Left colon (tissue), 2 donors: ENCODE data around the gene LMBR1. TPM values are rescaled to one million over a fixed set of nuclear protein-coding genes. Genes with fewer than 3 reads are reported as not detected.

ENCODE experiments used
- ATAC-seq: fragments of 200-7000 bp; cut with Tn5 transposase; one replicate; pipeline ENCODE4 v1.9.1; 2020; ENCODE audit warnings: mild to moderate bottlenecking, moderate library complexity
- DNase-seq, 2 donors: peaks; one replicate each; pipeline ENCODE4 v3.0.0-alpha.2; 2020
- intact Hi-C, 2 donors: fragments of 100-400 bp; cut with DNase I in 1 of 2; cut with micrococcal nuclease in 1 of 2; formaldehyde crosslinking; loops; one replicate each; pipeline versions ENCODE4 v1.11.2 to v1.14.0; 2022; cut with DNase I, micrococcal nuclease
- total RNA-seq, 2 donors: library from RNA; stranded (reverse); fragmentation: NEBNext Ultra II Directional; extraction: Animal tissue kit (Norgen Biotek cat#: 25700); gene quantifications; one replicate each; pipeline ENCODE4 v1.2.1, GENCODE V29; 2021
- donor health status: DM: no; HTN: no; CAD: no.
- donor health status: DM: yes; HTN: yes; CAD: no.

The LMBR1 gene
- total RNA-seq, 2 donors from 2014 or later, result 48.9 to 49.9 TPM

DNA sequence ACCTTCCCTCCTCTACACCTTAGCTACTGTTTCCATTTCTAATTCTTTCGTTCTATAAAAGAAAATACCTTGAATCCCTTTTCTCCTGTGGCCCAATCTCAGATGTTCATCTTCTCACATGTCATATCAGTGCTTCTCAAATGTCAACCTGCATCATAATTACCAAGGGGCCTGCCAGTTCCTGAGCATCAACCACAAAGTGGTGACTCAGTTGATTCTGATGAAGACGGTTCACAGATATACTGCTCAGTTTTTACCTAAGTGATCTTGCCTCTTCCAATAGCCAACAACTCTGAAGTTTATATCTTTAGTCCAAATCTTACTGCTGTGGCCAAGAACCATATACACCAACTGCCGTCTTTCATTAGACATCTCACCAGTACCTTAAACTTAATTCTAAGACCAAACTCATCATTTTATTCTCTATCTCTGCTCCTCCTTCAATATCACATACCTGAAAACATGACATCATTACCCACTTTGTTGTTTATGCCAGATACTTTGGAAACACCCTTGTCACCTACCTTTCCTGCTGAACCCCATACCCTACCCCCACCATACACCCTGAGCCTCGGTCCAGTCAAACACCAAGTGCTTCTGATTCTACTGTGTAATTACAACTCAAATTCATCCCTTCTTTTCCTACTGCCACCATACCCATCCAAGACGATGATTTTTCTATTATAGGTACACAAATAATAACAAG lies 115.5 kb downstream of the LMBR1 start:
- no peak for DNase-seq
- intact Hi-C loops, result no loop called here
- no peak for ATAC-seq

DNA sequence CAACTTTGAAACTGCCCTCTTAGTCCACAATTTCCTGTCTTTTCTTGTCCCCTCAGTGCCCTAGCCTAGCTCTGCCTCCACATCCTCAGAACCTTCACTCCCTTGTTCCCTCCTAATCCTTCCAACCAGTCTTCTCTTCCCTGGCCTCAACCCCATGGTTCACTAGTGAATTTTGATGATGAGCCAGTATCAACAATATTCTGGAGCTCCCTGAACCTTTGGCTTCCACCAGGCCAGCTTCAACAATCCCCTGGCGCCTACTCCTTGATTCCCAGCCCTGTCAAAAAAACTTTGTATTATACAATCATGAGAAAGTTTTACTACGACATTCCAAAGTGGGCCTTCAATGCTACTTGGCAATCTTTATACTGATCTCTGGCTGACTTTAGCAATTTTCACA lies 116.5 kb downstream of the LMBR1 start:
- intact Hi-C loops, result no loop called here
- DNase-seq (no peak), ATAC-seq (no peak)

DNA sequence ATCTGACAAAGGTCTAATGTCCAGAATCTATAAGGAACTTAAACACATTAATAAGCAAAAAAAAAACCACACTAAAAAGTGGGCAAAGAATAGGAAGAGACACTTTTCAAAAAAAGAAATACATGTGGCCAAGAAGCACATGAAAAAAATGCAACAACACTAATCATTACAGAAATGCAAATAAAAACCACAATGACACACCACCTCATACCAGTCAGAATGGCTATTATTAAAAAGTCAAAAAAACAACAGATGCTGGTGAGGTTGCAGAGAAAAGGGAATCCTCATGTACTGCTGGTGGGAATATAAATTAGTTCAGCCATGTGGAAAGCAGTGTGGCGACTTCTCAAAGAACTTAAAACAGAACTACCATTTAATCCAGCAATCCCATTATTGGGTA lies 119.0 kb downstream of the LMBR1 start:
- intact Hi-C loops, result no loop called here
- no peak for ATAC-seq
- no peak for DNase-seq

DNA sequence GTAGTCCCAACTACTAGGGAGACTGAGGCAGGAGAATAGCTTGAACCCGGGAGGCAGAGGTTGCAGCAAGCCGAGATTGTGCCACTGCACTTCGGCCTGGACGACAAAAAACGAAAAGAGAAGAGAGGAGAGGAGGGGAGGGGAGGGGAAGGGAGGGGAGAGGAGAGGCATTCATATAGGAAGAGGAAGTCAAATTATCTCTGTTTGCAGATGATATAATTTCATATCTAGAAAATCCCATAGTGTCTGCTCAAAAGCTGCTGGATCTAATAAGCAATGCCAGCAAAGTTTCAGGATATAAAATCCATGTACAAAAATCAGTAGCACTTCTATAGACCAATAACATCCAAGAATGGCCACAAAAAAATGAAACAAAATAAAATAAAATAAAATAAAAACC lies 120.3 kb downstream of the LMBR1 start:
- ATAC-seq (no peak), DNase-seq (no peak)
- intact Hi-C loops, result no loop called here

DNA sequence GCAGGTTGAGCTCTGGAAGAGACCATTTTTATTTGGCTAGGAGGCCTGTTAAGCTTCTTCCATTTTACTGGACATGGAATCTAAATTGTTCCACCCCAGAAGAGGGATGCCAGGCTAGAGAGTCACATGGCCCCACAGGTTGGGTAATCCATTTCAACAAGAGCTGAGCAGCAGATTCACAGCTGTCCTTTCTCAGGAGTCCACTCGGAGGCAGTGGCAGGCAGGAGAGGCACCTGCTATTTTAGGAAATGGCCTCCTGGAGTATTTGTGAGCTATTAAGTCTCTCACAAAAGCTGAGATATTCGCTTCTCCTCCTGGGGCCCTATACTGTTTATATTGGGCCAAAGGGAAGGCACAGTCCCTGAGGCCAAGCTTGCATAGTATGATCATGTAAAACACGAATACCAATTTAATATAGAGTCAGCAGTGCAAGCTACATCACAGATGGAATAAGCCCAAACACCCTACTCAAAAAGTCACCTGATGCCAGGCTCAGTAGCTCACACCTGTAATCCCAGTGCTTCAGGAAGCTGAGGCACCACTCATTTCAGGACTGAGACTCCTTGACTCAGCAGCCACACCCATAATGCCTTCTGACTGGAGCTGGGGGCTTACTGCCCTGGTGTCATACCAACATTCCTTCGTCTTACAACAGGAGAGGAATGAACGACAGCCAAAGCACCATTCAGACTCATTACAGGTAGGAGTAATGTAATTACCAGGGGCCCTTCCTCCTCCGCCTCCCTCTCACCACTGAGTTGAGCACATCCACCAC lies 124.1 kb downstream of the LMBR1 start:
- no peak for ATAC-seq
- intact Hi-C loops, result no loop called here
- no peak for DNase-seq

DNA sequence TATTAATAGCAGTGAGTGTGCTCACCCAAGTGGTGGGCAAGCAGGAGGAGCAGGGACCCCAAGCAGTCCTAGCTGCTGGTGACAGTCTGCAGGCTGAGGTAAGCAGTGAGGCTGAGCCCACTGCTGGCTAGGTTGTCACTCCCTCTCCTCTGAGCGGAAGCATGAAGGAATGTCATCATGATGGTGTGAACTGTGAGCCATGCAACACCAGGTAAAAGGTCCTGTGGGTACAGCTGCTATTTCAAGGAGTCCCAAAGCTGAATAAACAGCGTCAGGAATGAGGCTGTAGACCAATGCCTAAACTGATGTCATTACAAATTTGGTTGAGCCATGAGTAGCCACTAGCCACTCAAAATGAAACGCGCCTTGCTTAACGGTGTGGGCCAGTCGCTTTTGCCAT lies 126.3 kb downstream of the LMBR1 start:
- DNase-seq, result no peak
- ATAC-seq, result no peak
- intact Hi-C loops, result no loop called here

DNA sequence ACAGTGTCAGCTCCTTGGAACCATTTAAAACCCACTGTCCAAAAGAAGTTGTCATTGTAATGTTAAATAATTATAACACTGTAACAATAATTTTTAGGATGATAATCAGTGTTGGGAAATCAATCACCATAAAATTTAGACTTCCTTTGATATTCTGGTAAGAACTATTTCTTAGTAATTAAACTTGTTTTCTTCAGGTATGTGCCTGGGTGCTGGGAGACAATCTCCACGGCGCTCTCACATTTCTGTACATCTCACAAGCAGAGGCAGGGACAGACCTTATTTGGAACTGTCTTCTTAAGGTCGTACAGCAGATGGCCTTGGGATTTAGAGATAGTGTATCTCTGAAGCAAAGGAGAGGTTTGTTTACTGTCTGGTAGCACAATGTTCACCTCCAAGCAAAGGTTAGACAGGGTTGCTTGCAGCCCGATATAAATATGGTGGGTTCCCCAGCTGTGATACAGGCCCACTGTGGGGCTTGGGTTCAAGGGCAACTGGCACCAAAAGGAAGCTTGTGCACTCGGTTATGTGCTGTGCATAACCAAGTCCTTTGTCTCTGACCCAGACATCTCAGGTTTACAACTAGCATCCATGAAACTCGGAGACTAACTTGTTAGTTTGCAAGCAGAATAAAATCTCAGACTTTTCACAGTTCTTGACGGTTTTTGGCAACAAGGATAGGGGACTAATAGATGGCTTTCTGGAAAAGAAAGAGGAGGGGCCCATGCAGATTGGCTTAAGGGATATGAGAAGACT lies 126.9 kb downstream of the LMBR1 start:
- ATAC-seq (no peak), DNase-seq (no peak)
- intact Hi-C loops, result no loop called here

DNA sequence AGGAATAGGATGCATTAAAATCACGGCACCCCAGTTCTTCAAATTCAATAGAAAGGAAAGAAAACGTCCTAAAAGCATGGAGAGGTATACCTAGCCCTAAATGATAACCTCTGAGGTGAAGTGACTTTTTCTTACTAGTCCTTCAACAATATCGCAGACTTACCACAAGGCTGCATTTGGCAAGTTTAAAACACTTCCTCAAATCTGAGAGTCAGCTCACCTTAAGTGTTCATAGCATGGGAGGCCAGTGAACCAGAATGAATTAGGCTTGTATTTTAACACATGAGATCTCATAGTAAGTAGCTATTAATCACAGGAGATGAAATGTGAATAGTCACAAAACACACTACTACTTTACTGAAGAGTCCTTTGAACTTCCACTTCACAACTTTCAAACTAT lies 128.2 kb downstream of the LMBR1 start:
- DNase-seq (no peak), ATAC-seq (no peak)
- intact Hi-C loops, result loop anchor here in 1 of 2 donors (5.0 kb wide), 1 partner anchor 967 kb away; no protein-coding TSS in a partner anchor

DNA sequence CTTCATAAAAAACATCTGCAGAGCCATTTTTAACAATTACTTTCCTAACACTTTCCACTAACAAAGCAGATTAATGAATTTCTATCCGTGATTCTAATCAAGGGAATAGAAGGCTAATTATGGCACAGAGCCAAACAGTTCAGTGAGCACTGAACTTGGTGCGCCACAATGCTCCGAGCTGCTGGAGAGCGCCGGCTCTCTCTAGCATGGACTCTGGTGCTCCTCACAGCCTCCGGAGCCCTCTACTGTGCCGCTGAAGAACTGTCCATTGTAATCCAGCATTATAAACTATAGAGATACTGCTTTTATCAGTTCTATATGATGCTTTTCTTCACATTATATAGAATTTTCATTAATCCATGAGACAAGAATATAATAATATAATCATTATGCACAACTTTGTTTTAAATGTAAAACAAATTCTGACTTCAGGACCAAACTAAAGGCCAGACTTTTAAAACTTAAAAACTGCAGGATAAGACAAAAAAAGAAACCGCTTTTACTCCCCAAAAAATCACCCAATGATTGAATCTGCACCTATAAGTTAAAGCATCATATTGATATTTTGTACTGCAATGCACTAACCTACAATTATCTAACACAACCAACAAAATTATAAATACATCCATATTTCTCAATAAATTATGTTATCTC lies 128.8 kb downstream of the LMBR1 start:
- DNase-seq (peak; percentile 70 to 76), ATAC-seq (peak; percentile 100)
- intact Hi-C loops, result loop anchor here in 1 of 2 donors (5.0 kb wide), 1 partner anchor 967 kb away; no protein-coding TSS in a partner anchor

DNA sequence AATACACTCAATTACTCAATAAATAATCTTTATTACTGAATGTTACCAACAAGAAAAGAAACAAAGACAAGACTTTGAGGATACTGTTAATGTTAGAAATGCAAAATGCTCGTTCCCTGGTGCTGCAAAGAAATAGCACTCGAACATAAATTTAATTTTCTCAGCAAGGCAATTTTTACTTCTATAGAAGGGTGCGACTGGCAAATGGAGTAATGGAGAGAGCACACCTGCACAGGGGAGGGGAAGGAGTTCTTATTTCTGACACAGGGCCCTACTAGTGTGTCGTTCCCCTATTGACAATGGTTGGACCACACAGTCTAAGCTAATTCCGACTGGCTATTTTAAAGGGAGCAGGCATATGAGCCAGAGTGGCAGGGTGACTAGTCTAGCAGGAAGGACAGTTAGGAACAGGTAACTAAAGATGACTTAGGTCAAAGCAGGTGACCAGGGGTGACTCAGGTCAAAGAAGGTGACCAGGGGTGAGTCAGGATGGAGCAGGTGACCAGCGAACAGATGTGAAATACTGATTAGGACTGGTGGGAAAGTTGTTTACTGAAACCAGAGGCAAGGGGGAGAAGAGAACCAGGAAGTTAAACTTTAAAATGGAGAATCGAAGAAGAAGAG lies 133.3 kb downstream of the LMBR1 start:
- intact Hi-C loops, result loop anchor here in 1 of 2 donors (5.0 kb wide), 1 partner anchor 962 kb away; no protein-coding TSS in a partner anchor
- no peak for DNase-seq
- no peak for ATAC-seq

DNA sequence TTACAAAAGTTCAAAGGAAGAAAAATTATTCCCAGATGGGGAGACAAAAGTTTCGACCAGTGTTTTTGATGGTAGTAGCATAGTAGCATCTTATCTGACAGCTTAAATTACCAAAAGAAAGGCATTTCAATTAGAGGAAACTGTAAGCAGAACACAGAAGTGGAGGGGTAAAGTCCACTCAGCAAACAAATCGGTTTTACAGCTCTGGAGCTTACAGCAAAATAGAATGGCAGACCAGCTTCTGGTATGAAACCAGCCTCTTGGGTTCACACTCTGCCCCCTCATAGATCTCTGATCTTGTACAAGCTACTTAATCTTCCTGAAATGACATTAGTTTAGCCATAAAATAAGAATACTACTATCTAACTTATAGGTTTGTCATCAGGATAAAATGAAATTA lies 133.8 kb downstream of the LMBR1 start:
- intact Hi-C loops, result no loop called here
- ATAC-seq, result peak; percentile 52
- no peak for DNase-seq

DNA sequence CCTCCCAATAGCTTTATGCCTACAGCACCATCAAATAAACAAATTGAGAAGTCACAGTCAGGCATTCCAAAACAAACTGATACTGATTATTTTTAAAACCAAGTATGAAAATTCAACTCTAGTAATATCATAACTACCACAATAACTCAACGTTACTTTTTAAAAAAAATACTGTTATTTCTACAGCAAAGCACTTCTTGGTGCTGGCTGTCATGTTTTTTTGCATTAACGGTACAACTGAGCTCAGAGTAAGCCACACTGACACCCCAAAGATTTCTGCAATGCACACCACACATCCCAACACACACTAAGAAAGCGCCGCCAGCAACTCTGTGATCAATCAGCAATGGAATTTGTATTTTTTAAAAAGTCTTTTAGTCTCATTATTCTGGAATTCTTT lies 138.8 kb downstream of the LMBR1 start:
- no peak for ATAC-seq
- no peak for DNase-seq
- intact Hi-C loops, result no loop called here

DNA sequence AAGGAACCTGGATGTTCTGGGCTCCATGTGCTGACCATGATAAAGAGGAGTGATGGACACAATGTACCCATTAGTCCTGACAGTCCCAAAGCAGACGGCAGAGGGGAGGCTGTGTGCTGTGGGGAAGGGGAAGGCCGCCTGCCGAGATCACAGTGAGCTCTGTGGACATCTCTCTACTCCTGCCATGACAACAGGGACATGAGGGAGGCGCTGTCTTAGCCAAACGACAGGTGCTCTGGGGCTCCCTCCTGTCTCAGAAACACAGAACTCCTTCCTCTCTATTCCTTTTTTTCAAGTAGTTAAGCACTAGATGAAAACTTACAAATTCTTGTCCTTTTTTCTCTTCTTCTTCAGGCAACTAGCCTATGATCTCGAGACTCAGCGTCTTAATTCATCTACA lies 139.4 kb downstream of the LMBR1 start:
- intact Hi-C loops, result no loop called here
- no peak for ATAC-seq
- no peak for DNase-seq

DNA sequence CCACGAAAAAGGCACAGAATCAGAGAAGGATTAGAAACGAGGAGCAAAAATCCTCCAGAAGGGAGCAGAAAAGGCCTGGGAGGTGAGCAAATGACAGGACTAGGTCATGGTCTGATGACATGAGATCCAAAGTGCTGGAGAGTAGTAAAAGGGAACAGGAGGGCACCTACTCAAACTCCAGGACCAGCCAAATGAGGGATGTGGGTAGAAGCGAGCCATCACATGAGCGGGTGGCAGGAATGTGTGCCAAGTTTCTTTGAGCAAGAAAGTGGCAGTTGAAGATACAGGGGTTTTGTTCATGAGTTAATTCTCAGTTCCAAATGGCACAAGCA lies 139.8 kb downstream of the LMBR1 start:
- intact Hi-C loops, result no loop called here
- ATAC-seq, result no peak
- no peak for DNase-seq

DNA sequence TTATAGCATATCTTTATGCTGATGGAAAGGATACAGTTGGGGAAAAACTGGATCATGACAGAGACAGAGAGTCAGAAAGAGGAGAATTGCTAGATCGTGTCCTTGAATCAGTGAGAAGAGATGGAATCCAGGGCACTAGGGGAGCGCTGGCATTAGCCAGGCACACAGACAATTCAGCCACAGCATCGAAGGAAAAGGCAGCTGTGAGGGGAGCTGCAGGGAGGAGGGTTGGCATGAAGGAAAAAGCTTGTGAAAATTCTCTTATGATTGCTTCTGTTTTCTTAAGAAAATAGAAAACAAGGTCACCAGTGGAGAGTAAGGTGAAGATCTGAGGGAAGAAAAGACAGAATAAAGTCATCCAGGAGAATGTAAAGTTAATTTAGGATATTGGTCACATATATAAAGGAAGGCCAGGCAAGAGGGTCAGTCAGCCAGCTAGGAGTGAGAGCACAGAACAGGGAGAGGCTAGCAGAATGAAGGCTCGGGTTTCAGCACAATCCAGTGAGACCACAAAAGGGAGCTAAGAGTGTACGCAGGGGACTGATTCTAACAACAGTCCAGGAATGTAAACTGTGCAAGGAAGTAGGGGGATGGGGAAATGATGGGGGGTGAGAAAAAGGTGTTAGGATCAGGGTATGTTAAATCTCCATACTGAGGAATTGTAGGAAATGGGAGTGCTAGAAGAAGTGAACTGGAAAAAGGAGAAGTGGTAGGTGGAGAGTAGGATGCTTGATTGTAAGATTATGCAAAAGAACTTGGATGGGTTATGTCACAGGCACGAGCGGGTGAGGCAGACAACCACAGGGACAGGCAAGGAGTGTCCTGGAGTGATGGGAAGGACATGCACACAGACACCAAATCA lies 140.4 kb downstream of the LMBR1 start:
- no peak for DNase-seq
- intact Hi-C loops, result no loop called here

DNA sequence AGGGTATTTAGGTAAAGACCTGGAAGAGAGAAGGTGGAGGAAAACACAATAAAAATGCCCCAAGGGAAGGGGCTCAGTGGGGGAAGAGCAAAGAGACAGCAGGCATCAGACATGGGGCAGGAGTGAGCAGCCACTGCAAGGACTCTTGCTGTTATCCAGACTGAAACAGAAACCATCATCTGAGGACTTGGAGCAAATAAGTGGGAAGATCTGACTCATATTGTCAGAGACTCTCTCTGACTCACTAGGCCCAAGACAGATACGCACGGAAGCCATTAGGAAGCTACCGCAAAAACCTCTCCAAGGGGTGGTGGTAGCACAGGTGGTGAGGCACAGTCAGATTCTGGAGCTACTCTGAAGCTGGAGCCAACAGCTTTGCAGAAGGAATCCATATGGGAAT lies 141.7 kb downstream of the LMBR1 start:
- no peak for DNase-seq
- no peak for ATAC-seq
- intact Hi-C loops, result no loop called here

More for the DNA sequence above, 140.4 kb downstream of the LMBR1 start:
- no peak for ATAC-seq

DNA sequence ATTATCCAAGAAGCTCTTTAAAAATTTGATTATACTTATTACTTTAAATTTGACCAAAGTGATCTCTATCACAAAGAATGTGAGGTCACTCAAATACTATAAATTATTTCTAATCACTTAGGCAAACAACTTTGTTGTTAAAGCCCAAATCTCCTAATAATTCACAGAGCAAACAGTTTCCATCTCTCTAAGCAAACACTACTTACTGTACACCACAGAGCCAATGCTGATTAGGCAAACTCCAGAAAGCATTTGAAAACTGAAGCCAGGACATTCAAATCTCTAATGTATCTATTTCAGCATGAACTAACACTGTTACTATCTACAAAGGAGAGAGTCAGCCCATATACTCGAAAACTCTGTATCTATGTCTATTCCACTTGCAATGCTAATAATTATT lies 145.3 kb downstream of the LMBR1 start:
- DNase-seq, result no peak
- no peak for ATAC-seq
- intact Hi-C loops, result no loop called here

DNA sequence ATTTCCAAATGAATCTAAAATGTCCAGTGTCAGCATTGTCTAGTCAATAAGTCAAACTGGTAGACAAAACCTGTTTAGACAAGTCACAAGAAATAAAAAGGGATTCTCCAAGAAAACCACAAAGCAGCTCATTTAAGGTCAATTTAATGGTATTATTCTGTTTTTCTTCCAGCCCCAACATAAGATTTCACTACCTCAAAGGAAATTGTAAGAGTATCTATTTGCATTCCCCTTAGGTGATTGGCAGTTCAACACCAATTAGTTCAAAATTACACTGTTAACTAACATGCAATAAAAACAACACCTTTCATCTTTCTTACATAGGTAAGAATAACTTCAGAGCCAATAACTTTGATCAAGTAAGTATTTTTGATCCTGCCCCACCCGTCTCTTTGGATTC lies 146.1 kb downstream of the LMBR1 start:
- ATAC-seq, result no peak
- no peak for DNase-seq
- intact Hi-C loops, result no loop called here
